Upper lobe of left lung (tissue), 4 donors: ENCODE data around the gene ALPI.

Source experiments
- CTCF ChIP-seq, 6 experiments: fragments of 450-650 bp in 4 of 6; fragments of 200-600 bp in 2 of 6; sonication (generic) in 2 of 6; IDR thresholded peaks; one replicate each; pipeline ENCODE4 v1.5.1; 2016 to 2019; ENCODE audit warnings: antibody characterized with exemption in 6 of 6
- EP300 ChIP-seq, 4 donors: sonication (generic); formaldehyde crosslinking; IDR thresholded peaks; one replicate each; pipeline ENCODE4 v1.5.1; 2017; ENCODE audit warnings: antibody characterized with exemption in 4 of 4, control low read depth in 2 of 4
- POLR2A ChIP-seq, 4 donors: fragments of 450-650 bp; IDR thresholded peaks; one replicate each; pipeline ENCODE4 v1.5.1; 2016 to 2017; ENCODE audit warnings: antibody characterized with exemption in 4 of 4, mild to moderate bottlenecking in 2 of 4
- POLR2AphosphoS5 ChIP-seq, 2 donors: sonication (generic); formaldehyde crosslinking; IDR thresholded peaks; one replicate each; pipeline ENCODE4 v1.5.1; 2017; ENCODE audit warnings: antibody characterized with exemption in 2 of 2

- TF ChIP-seq CTCF (IDR thresholded peaks at IDR 0.05) (no peak), POLR2A (IDR thresholded peaks at IDR 0.05) (no peak), EP300 (IDR thresholded peaks at IDR 0.05) (no peak), POLR2AphosphoS5 (IDR thresholded peaks at IDR 0.05) (no peak)
Observed at GRCh38 chr2:232410238-232410900, 45.6 kb upstream of the ALPI start.
